WTC11 (cell line): ENCODE results near the gene CHD9NB. TPM values are rescaled to one million over a fixed set of nuclear protein-coding genes. Genes with fewer than 3 reads are reported as not detected.
A peak's percentile ranks its signal among the peaks of the same experiment; 100 is the strongest.

ENCODE experiments used
- ATAC-seq: fragments of 200-7000 bp; cut with Tn5 transposase; 2 replicates; pipeline ENCODE4 v1.10.0; 2021; ENCODE audit warnings: mild to moderate bottlenecking, moderate library complexity
- CTCF ChIA-PET: fragments of 300-600 bp; sonication (Branson Sonifier 250); formaldehyde crosslinking; loops from one replicate; lab custom pipeline; 2021; ENCODE audit warnings: antibody characterized with exemption; lab: Charles Lee
- POLR2A ChIA-PET: fragments of 350-600 bp; sonication (Branson Sonifier 250); formaldehyde crosslinking; loops from one replicate; lab custom pipeline; 2021; ENCODE audit warnings: antibody characterized with exemption; lab: Charles Lee
- DNase-seq: peaks from one replicate; pipeline ENCODE4 v3.0.0; 2021; ENCODE audit warnings: low spot score
- H3K27ac Mint-ChIP-seq: 2 replicates; pipeline ENCODE4 v1.8.0; 2021; ENCODE audit warnings: mixed read lengths
- H3K27me3 Mint-ChIP-seq: 2 replicates; pipeline ENCODE4 v1.8.0; 2021; ENCODE audit warnings: low read depth, mild to moderate bottlenecking, moderate library complexity, mixed read lengths
- H3K36me3 Mint-ChIP-seq: 2 replicates; pipeline ENCODE4 v1.8.0; 2021; ENCODE audit warnings: mixed read lengths
- H3K4me1 Mint-ChIP-seq: 2 replicates; pipeline ENCODE4 v1.8.0; 2022; ENCODE audit warnings: mixed read lengths
- H3K4me3 Mint-ChIP-seq: 2 replicates; pipeline ENCODE4 v1.8.0; 2021; ENCODE audit warnings: mild to moderate bottlenecking, moderate library complexity, mixed read lengths
- H3K9me3 Mint-ChIP-seq: 2 replicates; pipeline ENCODE4 v1.8.0; 2021; ENCODE audit warnings: mixed read lengths
- AR ChIP-seq: fragments of 250-450 bp; sonication (Bioruptor Pico); IDR thresholded peaks from 2 replicates; pipeline ENCODE4 v1.9.0; 2021; ENCODE audit warnings: mild to moderate bottlenecking
- ERG ChIP-seq: fragments of 250-450 bp; sonication (Bioruptor Pico); IDR thresholded peaks from 2 replicates; pipeline ENCODE4 v1.8.0; 2021; ENCODE audit warnings: mild to moderate bottlenecking
- FOXP4 ChIP-seq: sonication (generic); formaldehyde crosslinking; IDR thresholded peaks from 2 replicates; pipeline ENCODE4 v1.8.0; 2022; ENCODE audit warnings: mild to moderate bottlenecking, missing genetic modification reagents
- GTF2I ChIP-seq: fragments of 250-450 bp; sonication (Bioruptor Pico); conservative IDR thresholded peaks from 2 replicates; pipeline ENCODE4 v1.4.0; 2021; ENCODE audit warnings: mild to moderate bottlenecking
- IRF1 ChIP-seq: sonication (generic); formaldehyde crosslinking; IDR thresholded peaks from 2 replicates; pipeline ENCODE4 v1.8.0; 2023; ENCODE audit warnings: missing genetic modification reagents
- RELA ChIP-seq: sonication (generic); formaldehyde crosslinking; IDR thresholded peaks from 2 replicates; pipeline ENCODE4 v1.8.1; 2022; ENCODE audit warnings: missing genetic modification reagents, mild to moderate bottlenecking, borderline replicate concordance
- ZNF121 ChIP-seq: sonication (generic); formaldehyde crosslinking; IDR thresholded peaks from 2 replicates; pipeline ENCODE4 v1.8.0; 2023; ENCODE audit warnings: missing genetic modification reagents
- ZNF219 ChIP-seq: sonication (generic); formaldehyde crosslinking; IDR thresholded peaks from 2 replicates; pipeline ENCODE4 v1.8.0; 2023; ENCODE audit warnings: missing genetic modification reagents, mild to moderate bottlenecking, borderline replicate concordance
- ZNF263 ChIP-seq: sonication (generic); formaldehyde crosslinking; IDR thresholded peaks from 2 replicates; pipeline ENCODE4 v1.8.1; 2022; ENCODE audit warnings: low read depth, mild to moderate bottlenecking, moderate library complexity, missing genetic modification reagents
- ZNF423 ChIP-seq: fragments of 250-450 bp; sonication (Bioruptor Pico); IDR thresholded peaks from 2 replicates; pipeline ENCODE4 v2.1.2; 2022; ENCODE audit warnings: mild to moderate bottlenecking, moderate library complexity
- total RNA-seq: library from RNA; stranded (reverse); gene quantifications from 3 replicates; pipeline ENCODE4 v1.2.3, GENCODE V29; 2021
- TF ChIP-seq, protein P1 (sequence below): sonication (generic); formaldehyde crosslinking; IDR thresholded peaks from 2 replicates; pipeline ENCODE4 v1.8.0; 2023; ENCODE audit warnings: missing genetic modification reagents, mild to moderate bottlenecking, borderline replicate concordance
- TF ChIP-seq, protein P2 (sequence below): sonication (generic); formaldehyde crosslinking; IDR thresholded peaks from 2 replicates; pipeline ENCODE4 v1.8.1; 2023; ENCODE audit warnings: mild to moderate bottlenecking, missing genetic modification reagents, moderate library complexity
- TF ChIP-seq, protein P3 (sequence below): sonication (generic); formaldehyde crosslinking; IDR thresholded peaks from 2 replicates; pipeline ENCODE4 v1.8.0; 2022; ENCODE audit warnings: mild to moderate bottlenecking, missing genetic modification reagents

The CHD9NB gene
- total RNA-seq, 1 experiment from 2014 or later: 3.5 TPM

- H3K4me1 Mint-ChIP-seq: peaks cover 69% of the 10 kb centered on the region
- ATAC-seq (no peak), DNase-seq (no peak)
- H3K27me3 Mint-ChIP-seq: no peaks in the 10 kb centered on the region
- no peaks in the 10 kb centered on the region for H3K9me3 Mint-ChIP-seq
- H3K4me3 Mint-ChIP-seq: peak overlapping the region; percentile 55; the same call in 1 of the 2 replicates
- TF ChIP-seq, protein P1, sequence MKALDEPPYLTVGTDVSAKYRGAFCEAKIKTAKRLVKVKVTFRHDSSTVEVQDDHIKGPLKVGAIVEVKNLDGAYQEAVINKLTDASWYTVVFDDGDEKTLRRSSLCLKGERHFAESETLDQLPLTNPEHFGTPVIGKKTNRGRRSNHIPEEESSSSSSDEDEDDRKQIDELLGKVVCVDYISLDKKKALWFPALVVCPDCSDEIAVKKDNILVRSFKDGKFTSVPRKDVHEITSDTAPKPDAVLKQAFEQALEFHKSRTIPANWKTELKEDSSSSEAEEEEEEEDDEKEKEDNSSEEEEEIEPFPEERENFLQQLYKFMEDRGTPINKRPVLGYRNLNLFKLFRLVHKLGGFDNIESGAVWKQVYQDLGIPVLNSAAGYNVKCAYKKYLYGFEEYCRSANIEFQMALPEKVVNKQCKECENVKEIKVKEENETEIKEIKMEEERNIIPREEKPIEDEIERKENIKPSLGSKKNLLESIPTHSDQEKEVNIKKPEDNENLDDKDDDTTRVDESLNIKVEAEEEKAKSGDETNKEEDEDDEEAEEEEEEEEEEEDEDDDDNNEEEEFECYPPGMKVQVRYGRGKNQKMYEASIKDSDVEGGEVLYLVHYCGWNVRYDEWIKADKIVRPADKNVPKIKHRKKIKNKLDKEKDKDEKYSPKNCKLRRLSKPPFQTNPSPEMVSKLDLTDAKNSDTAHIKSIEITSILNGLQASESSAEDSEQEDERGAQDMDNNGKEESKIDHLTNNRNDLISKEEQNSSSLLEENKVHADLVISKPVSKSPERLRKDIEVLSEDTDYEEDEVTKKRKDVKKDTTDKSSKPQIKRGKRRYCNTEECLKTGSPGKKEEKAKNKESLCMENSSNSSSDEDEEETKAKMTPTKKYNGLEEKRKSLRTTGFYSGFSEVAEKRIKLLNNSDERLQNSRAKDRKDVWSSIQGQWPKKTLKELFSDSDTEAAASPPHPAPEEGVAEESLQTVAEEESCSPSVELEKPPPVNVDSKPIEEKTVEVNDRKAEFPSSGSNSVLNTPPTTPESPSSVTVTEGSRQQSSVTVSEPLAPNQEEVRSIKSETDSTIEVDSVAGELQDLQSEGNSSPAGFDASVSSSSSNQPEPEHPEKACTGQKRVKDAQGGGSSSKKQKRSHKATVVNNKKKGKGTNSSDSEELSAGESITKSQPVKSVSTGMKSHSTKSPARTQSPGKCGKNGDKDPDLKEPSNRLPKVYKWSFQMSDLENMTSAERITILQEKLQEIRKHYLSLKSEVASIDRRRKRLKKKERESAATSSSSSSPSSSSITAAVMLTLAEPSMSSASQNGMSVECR (CRISPR knock-in tag): no peak
- TF ChIP-seq ERG (CRISPR knock-in tag): no peak
- TF ChIP-seq ZNF219 (CRISPR knock-in tag): no peak
- peak; percentile 41 for TF ChIP-seq ZNF423 (CRISPR knock-in tag)
- POLR2A ChIA-PET: interaction anchor here (1.3 to 2.1 kb wide), 2 partner anchors 9 to 40 kb away, joined by 8 to 11 read pairs; no protein-coding TSS in a partner anchor
- H3K36me3 Mint-ChIP-seq: peaks cover 3% of the 10 kb centered on the region; the same call in 1 of the 2 replicates
- CTCF ChIA-PET: interaction anchor here (1.1 to 3.0 kb wide), 5 partner anchors 8 to 193 kb away, joined by 3 to 21 read pairs (median 5); partner anchors contain the start of gene CHD9
- peak overlapping the region; percentile 99 for H3K27ac Mint-ChIP-seq
These were observed 38.1 kb upstream of the CHD9NB start for GRCh38 chr16:53090591-53091411.

- Mint-ChIP-seq H3K27me3 (no peaks in the 10 kb centered on the region), H3K36me3 (peaks cover 3% of the 10 kb centered on the region; the same call in 1 of the 2 replicates), H3K4me3 (no peak overlapping the region), H3K27ac (peak overlapping the region; percentile 99), H3K9me3 (no peaks in the 10 kb centered on the region), H3K4me1 (peaks cover 74% of the 10 kb centered on the region)
- TF ChIP-seq ZNF121 (CRISPR knock-in tag) (no peak), RELA (CRISPR knock-in tag) (no peak)
- TF ChIP-seq, protein P2, sequence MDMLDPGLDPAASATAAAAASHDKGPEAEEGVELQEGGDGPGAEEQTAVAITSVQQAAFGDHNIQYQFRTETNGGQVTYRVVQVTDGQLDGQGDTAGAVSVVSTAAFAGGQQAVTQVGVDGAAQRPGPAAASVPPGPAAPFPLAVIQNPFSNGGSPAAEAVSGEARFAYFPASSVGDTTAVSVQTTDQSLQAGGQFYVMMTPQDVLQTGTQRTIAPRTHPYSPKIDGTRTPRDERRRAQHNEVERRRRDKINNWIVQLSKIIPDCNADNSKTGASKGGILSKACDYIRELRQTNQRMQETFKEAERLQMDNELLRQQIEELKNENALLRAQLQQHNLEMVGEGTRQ (CRISPR knock-in tag): peak; percentile 37; the same call in 1 of the 2 replicates
- no peak for ATAC-seq
- POLR2A ChIA-PET: interaction anchor here (1.3 to 2.1 kb wide), 2 partner anchors 9 to 40 kb away, joined by 8 to 11 read pairs; no protein-coding TSS in a partner anchor
- no peak for DNase-seq
- CTCF ChIA-PET: interaction anchor here (1.1 to 3.0 kb wide), 4 partner anchors 9 to 193 kb away, joined by 3 to 21 read pairs (median 6); partner anchors contain the start of gene CHD9
These were observed 37.5 kb upstream of the CHD9NB start for GRCh38 chr16:53090286-53090590.

DNA sequence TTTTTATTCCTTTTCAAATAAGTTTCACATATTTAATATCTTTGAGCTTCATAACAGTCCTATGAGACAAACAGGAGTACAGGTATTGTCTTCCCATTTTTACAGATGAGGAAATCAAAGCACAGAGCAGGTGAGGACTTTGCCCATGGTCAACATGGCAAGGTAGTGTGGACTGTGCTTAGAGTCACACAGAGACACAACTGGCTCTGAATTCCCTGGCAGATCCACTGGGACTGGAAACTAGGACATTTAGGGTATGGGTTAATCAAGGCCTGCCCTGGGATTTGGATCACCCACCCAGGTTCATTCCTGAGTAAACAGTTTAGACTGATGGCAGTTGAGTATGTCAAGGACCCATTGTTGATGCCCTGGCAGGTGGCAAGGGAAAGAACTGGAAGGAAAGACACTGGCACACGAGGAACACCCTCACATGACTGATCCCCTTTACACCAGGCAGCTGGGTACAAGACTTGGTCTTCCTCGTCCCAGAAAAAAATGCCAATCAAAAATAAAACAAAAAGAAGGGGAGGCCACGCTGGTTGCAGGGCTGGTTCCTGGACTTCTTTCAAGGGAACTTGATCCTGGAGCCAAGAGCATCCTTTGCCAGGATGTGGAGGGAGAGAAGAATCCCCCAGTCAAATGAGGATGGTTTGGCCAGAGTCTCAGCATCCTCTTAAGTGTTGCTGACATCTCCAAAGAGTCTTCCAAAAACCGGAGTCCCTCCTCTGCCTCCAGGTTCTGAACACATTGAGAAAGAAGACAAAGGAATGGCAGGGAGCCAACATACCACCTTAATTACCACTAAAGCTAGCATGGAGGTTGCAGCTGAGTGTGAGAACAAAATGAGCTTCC, 37.0 kb upstream of the CHD9NB start:
- Mint-ChIP-seq H3K27me3 (no peaks in the 10 kb centered on the region), H3K27ac (peak overlapping the region; percentile 99), H3K4me3 (no peak overlapping the region), H3K9me3 (no peaks in the 10 kb centered on the region), H3K4me1 (peaks cover 78% of the 10 kb centered on the region), H3K36me3 (no peaks in the 10 kb centered on the region)
- ATAC-seq (peak; percentile 14; the same call in 1 of the 2 replicates), DNase-seq (no peak)
- POLR2A ChIA-PET: interaction anchor here (1.3 to 2.1 kb wide), 2 partner anchors 10 to 41 kb away, joined by 8 to 11 read pairs; no protein-coding TSS in a partner anchor
- CTCF ChIA-PET: interaction anchor here (1.1 to 3.0 kb wide), 4 partner anchors 9 to 194 kb away, joined by 3 to 21 read pairs (median 6); partner anchors contain the start of gene CHD9
- TF ChIP-seq, protein P3, sequence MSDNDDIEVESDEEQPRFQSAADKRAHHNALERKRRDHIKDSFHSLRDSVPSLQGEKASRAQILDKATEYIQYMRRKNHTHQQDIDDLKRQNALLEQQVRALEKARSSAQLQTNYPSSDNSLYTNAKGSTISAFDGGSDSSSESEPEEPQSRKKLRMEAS (CRISPR knock-in tag): no peak
- no peak for TF ChIP-seq ZNF219 (CRISPR knock-in tag)
- TF ChIP-seq IRF1 (CRISPR knock-in tag): no peak
- TF ChIP-seq AR: no peak
- no peak for TF ChIP-seq GTF2I
- no peak for TF ChIP-seq ZNF263 (CRISPR knock-in tag)
- no peak for TF ChIP-seq FOXP4 (CRISPR knock-in tag)
